Epithelial cell of proximal tubule (primary cell): ENCODE data around the gene ATP6V0A4. TPM values are rescaled to one million over a fixed set of nuclear protein-coding genes. Genes with fewer than 3 reads are reported as not detected.

Experiments used
- DNase-seq: peaks from one replicate; pipeline ENCODE4 v3.0.0-alpha.2; 2011; ENCODE audit warnings: low read depth
- H3K4me3 ChIP-seq: 2 replicates; pipeline ENCODE4 v1.5.1; 2011; ENCODE audit warnings: low read depth, mild to moderate bottlenecking, low read length
- CTCF ChIP-seq: conservative IDR thresholded peaks from 2 replicates; pipeline ENCODE4 v1.5.1; 2012; ENCODE audit warnings: low read depth, mild to moderate bottlenecking, low read length
- total RNA-seq: library from RNA; depleted of rRNA; stranded (reverse); fragments of >200 nt; gene quantifications from 2 replicates; pipeline ENCODE4 v1.2.3, GENCODE V29; 2015

ATP6V0A4 gene
- 0.58 and 3.2 TPM in 2 replicates for total RNA-seq

- no peak for TF ChIP-seq CTCF
- DNase-seq: no peak
- peak within 1 kb of the TSS; percentile 41 for H3K4me3 ChIP-seq
Measured at GRCh38 chr7:138797715-138798320, at the start of gene ATP6V0A4, which contains the start of gene TMEM213. TSS of gene ATP6V0A4 (minus strand) at chr7:138798196. CDS start at chr7:138771247, 26,949 bp downstream. TSS of gene TMEM213 (plus strand) at chr7:138797994. CDS start at chr7:138798105, 111 bp downstream.

GRCh38 chr7:138845711-138846110 lies 47.7 kb upstream of the ATP6V0A4 start:
- H3K4me3 ChIP-seq: no peak overlapping the region
- DNase-seq: no peak
- TF ChIP-seq CTCF: no peak

GRCh38 chr7:138843632-138844580 lies 45.9 kb upstream of the ATP6V0A4 start:
- TF ChIP-seq CTCF: no peak
- DNase-seq: no peak
- no peak overlapping the region for H3K4me3 ChIP-seq

GRCh38 chr7:138842111-138842510 lies 44.1 kb upstream of the ATP6V0A4 start:
- no peak overlapping the region for H3K4me3 ChIP-seq
- no peak for TF ChIP-seq CTCF
- no peak for DNase-seq

GRCh38 chr7:138838166-138838565 lies 40.2 kb upstream of the ATP6V0A4 start:
- no peak for TF ChIP-seq CTCF
- DNase-seq: no peak
- H3K4me3 ChIP-seq: no peak overlapping the region

- TF ChIP-seq CTCF: no peak
Measured at GRCh38 chr7:138837627-138838026, 39.6 kb upstream of the ATP6V0A4 start.

GRCh38 chr7:138835087-138835486 lies 37.1 kb upstream of the ATP6V0A4 start:
- DNase-seq: no peak
- no peak overlapping the region for H3K4me3 ChIP-seq
- TF ChIP-seq CTCF: no peak

More at GRCh38 chr7:138837627-138838026, 39.6 kb upstream of the ATP6V0A4 start:
- no peak overlapping the region for H3K4me3 ChIP-seq
- DNase-seq: no peak
